ENCODE results near the gene MFAP2.
A peak's percentile ranks its signal among the peaks of the same experiment; 100 is the strongest.

Gene MFAP2, protein sequence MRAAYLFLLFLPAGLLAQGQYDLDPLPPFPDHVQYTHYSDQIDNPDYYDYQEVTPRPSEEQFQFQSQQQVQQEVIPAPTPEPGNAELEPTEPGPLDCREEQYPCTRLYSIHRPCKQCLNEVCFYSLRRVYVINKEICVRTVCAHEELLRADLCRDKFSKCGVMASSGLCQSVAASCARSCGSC

DNA sequence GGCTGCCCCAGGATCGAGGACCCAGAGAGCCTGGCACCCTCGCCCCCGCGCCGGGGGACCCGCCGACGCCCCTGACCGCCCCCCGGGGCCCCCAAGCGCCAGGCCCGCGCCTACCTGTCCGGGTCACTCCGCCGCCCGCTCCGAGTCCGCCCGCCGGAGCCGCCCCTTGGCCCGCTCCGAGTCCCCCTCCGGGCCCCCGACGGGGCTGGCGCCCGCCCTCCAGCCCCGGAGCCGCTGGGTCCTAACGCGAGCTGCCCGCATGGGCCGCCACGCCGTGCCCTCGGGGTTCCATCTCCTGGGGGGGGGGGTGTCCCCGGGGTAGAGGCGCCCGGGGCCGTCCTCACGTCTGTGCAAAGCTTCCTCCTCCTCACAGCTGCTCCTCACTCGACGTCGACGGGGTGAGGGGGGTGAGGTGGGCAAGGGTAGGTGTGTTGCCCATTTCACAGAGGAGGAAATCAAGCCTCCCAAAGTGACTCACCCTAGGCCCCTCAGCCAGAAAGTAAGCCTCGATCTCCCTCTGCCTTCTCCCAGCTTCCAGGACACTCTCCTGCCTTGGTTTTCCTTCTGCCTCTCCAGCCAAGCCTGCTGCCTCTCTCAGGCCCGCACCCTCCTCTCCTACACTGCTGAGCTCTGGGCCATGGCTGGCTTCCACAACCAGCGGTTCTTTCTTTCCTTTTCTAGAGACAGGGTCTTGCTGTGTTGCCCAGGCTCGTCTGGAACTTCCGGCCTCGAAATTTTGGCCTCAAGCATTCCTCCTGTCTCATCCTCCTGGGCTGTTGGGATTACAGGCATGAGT, at the start of gene MFAP2:
Gene MFAP2 (minus strand): TSS at position 148 of the 796 bp plus-strand sequence. CDS start 2,347 bp downstream, outside the sequence.
- no peak for DNase-seq

DNA sequence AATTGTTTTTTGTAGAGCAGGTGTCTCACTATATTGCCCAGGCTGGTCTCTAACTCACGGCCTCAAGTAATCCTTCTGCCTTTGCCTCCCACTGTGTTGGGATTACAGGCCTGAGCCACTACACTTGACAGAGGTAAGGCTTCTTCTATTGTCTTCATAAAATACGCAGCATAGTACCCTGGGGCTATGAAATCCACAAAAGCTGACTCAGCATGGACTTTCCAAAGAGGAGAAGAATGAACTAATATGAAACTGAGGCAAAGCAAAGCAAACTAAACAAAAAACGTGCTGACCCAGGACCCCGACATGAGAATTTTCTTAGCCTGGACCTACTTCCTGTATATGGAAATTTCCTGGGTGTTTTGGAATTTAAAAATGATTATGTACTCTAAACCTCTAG, 49.8 kb upstream of the MFAP2 start:
- no peak for DNase-seq

DNA sequence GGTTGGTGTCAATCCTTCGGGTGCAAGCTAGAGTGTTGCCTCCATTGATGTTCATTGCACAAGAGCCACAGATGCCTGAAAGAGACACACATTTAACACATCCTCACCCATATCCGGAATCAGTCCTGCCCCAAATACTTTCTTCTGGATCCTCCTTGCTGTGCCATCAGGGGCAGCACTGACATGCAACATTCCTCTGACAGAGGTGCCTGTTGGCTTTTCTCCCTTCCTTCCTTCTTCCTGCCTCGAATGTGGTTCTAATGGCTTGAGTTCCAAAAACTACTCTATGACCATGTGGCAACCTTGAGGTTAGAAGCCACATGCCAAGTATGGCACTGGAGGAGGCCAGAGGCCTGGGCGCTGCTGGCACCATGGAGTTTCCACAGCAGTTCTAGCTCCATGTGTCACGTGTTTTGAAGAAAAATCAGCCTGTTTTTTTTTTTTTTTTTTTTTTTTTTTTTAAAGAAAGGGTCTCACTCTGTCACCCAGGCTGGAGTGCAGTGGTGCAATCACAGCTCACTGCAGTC, 48.3 kb upstream of the MFAP2 start:
- DNase-seq: no peak

DNA sequence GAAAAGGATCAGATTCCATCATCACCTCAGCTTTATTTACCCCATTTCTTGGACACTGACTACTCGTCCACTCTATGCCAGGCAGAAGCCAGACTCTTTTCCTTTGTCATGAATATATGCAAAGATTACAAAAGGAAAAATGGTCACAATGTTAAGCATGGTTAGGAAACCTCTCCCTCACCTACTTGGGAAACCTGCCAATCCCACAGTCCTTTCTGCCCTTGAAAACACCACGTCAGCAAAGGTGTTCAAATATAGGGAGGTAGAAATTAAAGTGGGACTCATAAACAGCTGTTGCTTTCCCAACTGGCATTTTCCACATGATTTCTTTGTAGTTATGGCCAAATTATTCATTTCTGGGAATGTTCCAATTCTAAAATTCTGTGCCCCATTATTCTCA, 47.5 kb upstream of the MFAP2 start:
- DNase-seq: no peak

DNA sequence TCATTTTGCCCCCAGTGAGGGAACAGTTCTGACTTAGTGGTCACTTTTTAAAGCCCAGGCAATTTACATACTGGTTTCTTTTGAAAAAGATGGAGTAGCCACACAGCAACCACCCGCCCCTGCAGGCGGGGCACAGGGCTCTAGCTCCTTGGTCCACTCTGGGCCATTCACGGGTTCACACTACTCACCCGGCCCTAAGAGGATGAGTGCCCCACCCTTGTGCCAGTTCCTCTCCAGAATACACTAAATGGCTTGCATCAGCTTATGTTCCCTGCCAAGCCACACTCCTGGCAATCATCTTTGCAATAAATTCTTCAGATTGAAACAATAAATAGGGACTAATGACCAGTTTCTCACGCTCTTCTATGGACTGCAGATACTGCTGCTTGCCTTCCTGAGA, 47.0 kb upstream of the MFAP2 start:
- DNase-seq: no peak

DNA sequence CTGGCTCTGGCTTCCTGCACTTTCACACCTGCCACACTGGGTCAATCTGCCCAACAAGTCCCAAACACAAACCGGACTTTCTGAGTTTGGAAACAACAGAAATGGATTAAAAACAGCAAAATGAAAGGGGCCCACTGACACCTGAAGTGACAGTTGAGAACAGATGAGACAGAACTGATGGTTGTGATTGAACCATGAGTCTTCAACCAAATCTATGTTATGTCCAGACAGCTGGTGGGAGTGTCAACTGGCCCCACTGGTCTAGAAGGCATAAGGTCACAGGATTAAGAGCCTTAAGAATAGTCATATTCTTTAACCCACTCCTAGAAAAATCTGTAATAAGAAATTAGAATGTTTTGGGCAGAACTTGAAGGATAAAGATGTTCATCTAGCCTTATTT, 44.3 kb upstream of the MFAP2 start:
- DNase-seq: no peak

DNA sequence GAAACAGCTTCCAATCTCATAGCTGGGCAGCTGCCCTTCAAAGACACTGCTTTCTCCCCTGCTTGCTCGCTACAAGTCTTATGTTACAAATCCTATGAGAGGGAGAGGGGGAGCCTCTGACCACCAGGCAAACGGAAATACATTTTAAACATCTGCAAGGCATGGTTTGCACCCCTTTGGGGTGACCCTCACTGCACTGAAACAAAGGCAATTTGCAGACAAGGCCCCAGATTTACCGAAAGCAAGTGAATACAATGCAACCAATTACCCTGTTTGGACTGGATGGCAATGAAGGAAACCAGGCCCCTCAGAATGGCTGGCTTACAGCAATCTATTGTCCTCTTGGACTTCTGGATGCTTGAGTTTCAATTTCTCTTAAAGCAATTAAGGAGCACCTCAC, 43.2 kb upstream of the MFAP2 start:
- DNase-seq: no peak

DNA sequence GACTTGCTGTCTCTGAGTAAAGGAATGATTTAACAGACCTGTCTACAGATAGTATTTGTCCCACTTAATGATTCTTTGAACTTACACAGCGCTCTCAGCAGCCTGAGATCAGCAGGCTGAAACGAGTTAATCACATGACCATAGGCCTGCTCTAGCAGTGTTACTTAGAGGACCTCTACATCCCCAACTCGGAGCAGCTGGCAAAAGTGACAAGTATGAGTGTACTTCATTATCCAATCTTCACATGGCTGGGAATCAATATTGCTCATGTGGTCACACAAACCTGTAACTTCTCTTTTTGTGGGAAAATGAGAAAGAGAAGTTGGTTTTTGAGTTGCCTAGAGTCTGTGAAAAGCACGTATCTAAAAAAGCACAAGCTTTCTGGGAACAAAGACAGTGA, 42.7 kb upstream of the MFAP2 start:
- DNase-seq: no peak

DNA sequence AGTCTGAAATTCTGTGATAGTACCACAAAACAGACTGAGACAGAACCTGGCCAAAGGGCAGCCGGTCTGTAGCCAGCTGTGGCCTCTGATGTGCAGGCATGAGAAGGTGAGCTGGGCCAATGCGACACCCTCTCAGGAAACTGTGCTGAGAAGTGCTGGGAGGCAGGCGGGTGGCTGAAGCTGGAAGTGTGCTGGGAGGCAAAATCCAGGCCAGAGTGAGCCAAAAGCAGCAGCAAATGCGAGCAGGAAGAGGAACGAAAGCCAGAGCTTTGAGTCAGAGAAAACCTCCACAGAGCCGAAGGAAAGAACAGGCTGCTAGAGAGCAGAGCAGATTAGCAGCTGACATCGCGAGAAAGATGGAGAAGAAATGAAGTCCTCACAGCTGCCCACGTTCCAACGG, 41.5 kb upstream of the MFAP2 start:
- no peak for DNase-seq

DNA sequence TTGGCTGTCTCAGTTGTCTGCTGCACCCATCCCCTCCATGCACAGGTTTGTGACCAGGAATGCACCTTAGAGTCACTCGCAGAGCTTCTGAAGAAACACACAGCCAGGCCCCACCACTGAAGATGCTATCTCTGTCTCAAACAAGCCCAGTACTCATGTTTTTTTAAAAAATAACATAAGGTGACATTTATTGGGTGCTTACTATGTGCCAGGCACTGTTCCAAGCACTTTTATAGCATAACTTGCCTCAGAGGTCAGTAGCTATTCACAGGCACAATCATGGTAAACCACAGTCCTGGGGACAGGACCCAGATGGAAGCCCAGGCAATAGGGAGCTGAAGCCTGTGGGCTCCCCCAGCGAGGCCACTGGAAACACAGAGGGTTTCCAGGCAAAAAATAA, 40.1 kb upstream of the MFAP2 start:
- DNase-seq: no peak

DNA sequence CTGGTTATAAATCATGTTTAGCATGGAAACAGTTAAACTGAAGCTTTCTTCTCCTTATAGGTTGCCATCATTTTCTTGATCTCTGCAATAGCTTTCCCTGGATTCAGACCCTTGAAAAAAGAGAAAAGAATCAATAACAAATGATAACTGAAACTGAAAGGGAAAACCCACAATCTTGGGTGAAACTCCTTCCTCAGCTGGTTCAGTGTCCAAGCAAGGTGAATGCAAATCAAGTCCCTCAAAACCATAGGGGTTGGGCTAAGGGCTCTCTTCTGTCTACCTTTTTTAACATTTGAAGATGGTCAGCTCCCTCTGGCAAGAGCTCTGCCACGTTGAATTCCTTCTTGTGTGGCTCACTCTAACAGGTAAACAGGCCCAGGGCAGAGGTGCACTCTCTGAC, 38.4 kb upstream of the MFAP2 start:
- no peak for DNase-seq

DNA sequence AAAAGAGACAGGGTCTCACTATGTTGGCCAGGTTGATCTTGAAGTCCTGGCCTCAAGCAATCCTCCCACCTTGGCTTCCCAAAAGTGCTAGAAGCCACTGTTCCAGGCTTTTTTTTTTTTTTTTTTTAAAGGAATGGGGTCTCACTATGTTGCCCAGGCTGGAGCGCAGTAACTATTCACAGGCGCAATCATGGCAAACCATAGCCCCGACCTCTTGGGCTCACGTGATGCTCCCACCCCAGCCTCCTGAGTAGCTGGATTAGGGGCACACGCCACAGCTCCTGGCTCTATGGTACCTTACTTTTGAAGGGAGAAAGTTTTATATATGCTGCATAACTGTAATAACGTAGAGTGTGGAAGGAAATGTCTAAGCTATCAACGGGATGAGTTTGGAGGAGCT, 37.0 kb upstream of the MFAP2 start:
- no peak for DNase-seq

DNA sequence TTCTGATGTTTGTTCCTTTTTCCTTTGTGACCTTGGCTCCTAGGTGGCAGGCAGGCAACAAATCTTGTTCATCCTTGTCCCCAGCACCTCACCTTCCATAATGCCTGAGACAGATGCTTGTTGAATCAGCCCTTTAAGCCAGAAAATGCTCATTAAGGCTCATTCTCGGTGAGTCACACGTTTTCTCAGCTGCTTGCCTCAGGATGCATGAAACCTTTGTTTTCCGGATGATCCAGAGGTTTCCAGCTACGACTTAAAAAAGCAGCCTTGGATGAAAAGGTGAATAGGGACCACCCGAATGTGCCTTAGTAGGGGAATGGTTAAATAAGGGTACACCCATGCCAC, 35.9 kb upstream of the MFAP2 start:
- no peak for DNase-seq

DNA sequence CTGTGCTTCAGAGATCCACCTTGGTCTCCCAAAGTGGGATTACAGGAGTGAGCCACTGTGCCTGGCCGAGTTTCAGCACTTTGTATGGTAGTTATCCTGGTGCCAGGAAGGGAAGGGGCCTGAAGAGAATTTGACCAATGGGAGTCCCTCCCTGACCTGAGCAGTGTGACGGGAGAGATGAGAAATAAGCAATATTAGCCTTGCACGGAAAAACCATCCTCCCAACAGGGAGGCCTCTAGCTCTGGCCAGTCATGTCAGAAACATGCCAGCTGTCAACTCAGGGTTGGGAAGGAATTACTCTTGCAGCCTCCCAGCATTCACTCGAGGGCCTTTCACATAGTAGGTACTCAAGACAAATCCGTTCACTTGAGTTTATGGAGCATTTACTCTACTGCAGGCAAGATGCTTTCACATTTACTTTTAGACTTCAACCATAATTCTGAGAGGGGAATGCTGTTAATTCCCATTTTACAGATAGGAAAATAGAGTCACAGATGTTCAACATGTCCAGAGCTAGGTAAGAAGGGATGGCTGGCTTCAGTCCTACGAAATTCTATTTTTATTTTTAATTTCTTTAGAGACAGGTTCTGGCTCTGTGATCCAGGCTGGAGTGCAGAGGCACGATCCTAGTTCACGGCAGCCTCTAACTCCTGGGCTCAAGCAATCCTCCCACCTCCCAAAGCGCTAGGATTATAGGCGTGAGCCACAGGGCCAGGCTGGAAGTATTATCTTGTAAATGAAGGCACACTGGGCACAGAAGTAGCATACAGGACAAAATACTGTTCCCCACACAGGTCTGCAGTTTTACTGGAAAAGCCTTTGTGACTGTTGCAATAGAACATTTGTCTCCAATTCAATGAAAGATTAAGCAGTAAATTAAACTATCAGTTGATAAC, 34.5 kb upstream of the MFAP2 start:
- DNase-seq: no peak

DNA sequence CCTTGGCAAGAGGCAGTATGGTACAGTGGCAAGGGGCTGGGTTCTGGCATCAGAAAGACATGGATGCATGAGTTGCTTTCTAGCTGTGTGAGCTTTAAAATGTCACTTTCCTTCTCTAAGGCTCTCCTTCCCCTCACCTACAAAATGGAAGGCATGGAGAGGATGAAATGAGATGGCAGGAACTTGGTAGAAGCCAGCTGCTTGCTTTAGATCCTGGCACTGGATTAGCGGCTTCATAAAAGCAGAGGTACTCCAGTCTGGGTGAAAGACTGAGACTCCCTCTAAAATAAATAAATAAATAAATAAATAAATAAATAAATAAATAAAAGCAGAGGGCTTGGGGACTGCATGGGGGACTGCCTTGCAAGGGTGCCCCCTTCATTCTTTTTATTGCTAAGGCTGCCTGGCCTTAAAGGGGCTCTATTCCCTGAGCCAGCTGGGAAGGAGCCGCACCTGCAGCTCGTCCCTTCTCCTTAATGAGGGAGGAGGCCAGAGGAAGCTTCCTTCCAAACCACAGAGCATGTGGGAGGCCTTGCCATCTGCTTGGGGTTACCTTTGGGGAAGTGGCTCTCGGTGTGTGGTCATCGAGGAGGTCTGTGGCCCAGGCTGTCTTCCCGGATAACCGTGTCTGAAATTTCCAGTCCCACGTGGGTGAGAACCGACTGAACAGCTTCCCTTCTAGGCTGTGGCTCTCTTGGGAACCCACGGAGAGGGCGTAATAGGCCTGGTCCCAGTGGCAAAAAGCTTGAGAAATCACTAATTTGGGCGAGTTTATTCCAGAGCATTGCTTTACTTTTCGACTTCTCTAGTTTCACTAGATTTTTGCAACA, 33.3 kb upstream of the MFAP2 start:
- no peak for DNase-seq

DNA sequence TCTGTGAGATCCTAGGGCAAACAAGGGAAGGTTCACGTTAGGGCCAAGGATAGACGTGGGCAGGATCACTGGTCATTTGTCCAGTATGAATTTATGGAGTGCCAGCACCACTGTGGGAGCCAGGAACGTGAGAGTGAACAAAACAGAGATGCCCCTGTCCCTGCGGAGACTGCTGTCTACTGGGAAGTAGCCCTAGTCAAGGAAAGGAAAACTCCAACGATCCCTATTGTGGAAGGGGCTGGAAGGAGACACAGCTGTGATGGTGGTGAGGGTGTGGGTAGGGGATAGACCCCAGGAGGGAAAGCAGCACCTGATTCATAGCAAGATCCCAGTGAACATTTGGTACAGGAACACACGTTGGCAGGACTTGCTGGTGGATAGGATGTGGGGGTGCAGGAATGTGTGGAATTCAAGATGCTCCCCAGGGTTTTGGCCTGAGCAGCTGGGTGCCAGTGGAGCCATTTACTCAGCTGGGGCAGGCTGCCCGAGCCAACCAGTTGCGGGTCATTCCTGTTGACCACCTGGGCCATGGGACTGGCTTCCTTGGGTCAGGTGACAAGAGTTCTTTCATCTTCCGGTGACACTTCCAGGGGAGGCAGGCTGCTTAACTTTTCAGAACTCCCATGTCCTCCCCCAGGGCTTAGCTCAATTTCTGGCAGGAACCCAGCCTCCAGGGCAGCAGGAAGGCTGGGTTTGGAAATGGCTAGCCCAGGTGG, 32.5 kb upstream of the MFAP2 start:
- no peak for DNase-seq

DNA sequence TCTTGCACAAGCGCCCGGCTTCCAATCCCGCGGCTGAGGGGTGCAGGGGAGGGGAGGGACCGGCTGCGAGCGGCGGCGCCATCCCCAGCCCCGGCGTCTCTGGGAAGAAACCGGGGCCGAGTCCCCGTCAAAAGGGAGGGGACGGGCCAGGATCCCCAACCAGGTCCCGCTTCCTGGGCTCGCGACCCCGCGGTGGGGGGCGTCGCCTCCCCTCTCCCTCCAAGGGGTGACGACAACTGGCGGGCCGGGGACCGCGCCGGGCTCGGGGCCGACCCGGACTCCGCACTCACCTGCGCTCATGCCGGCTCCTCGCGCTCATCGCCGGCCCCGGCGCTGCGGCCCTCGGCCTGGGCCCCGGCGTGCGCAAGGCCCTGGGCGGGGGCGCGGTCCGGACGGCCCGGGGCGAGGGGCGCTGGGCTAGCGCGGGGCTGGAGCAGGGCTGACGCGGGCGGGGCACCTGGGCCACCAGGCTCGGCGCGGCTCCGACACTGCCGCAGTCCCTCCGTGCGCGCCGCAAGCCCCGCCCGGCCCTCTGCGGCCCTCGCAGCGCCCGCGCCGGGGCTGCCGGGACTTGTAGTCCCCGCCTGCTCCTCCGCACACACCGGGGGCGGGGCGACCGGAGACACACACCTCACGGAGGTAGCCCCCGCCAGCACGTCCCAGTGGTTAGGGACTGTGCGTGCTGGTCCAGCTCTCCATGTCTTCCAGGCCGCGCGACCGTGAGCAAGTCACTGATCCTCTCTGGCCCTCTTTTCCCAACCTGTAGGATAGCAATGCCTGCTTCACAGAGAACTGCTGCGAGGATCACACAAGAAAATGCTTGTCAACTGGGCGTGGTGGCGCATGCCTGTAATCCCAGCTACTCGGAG, 31.3 kb upstream of the MFAP2 start, which contains the start of gene ATP13A2:
Gene ATP13A2 (minus strand): TSS at position 490 of the 869 bp plus-strand sequence. CDS start 190 bp downstream, at position 300.
- DNase-seq: peak; percentile 75

DNA sequence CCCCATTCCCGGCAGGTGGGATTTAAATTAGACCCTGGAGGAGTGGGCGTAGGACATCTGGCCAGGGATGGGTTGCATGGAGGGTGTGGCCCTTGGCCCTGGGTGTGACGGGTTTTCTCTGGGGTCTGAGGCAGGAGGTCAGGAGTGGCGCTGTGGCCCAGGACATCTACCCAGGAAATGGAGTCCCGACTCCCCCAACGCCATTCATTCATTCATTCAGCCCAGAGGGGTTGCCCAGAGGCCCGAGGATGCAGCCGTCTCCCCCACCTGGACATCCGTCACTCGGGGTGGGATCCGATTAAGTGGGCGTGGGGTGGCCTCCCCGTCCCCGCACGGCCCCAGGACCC, 30.6 kb upstream of the MFAP2 start:
- DNase-seq: no peak

DNA sequence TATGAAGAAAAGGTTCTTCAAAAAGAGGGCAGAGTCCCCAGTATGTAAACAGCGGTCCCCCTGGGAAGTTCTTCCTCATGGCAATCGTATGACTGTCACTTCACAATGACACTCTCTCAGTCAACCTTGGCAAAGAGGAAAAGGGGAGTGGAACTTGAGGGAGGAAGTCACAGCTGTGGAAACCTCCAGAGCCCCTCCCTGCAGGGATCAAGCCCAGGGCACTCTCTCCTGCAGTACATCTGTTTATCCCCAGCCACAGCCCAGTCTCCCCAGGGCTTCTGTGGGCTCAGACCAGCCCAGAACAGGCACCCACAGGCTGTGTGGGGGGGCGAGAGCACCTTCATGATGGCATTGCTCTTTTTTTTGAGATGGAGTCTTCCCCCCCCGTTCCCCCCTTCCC, 29.3 kb upstream of the MFAP2 start:
- no peak for DNase-seq

DNA sequence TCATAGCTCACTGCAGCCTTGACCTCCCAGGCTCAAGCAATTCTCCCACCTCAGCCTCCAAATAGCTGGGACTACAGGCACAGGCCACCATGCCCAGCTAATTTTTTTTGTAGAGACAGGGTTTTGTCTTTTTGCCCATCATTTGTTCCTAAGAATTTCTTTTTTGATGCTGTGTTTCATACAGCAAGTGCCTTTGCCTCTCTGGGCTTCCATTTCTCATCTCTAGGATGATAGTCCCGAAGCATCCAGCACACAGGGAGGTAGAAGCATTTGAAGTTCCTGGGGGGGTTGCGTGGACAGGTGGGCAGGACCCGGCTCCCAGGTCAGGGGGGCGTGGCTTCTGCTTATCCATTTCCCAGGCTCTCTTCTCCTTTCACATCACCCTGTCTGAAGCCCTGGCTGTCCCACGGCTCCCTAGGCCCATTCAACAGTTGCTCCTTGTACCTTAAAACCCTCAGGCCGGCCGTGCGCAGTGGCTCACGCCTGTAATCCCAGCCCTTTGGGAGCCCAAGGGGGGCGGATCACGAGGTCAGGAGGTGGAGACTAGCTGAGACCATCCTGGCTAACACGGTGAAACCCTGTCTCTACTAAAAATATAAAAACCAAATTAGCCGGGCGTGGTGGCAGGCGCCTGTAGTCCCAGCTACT, 27.9 kb upstream of the MFAP2 start:
- no peak for DNase-seq

All from NCI-H526 treated with DMSO at 0.1 percent for 48 hours (cell line).